ENCODE results near the gene LYPLA2.
"Not testable (repeated sequence)": the region's sequence is repeated elsewhere in the genome, so short reads cannot be mapped to it uniquely, and the experiment has no call there.

LYPLA2 gene

GRCh38 chr1:23787701-23788100 lies 3.2 kb upstream of the LYPLA2 start:
- Histone ChIP-seq H3K27me3 (ENCODE audit: control insufficient read depth, insufficient read depth, low read length) (no peaks in the 10 kb centered on the region), H3K4me3 (ENCODE audit: low read depth, low read length) (no peak overlapping the region), H3K4me1 (ENCODE audit: control insufficient read depth, insufficient read depth, low read length) (peaks cover 6% of the 10 kb centered on the region), H3K9me3 (ENCODE audit: control insufficient read depth, insufficient read depth, low read length) (no peaks in the 10 kb centered on the region), H3K9ac (ENCODE audit: low read depth, low read length) (no peak overlapping the region), H3K36me3 (ENCODE audit: control insufficient read depth, insufficient read depth, low read length) (peaks cover 8% of the 10 kb centered on the region)

- H3K9ac ChIP-seq (ENCODE audit: low read depth, low read length) = no peak overlapping the region
- H3K9me3 ChIP-seq (ENCODE audit: control insufficient read depth, insufficient read depth, low read length) = no peaks in the 10 kb centered on the region
- H3K4me3 ChIP-seq (ENCODE audit: low read depth, low read length) = no peak overlapping the region
- peaks cover 6% of the 10 kb centered on the region for H3K4me1 ChIP-seq (ENCODE audit: control insufficient read depth, insufficient read depth, low read length)
- H3K36me3 ChIP-seq (ENCODE audit: control insufficient read depth, insufficient read depth, low read length) = peaks cover 17% of the 10 kb centered on the region
- no peaks in the 10 kb centered on the region for H3K27me3 ChIP-seq (ENCODE audit: control insufficient read depth, insufficient read depth, low read length)
Measured at GRCh38 chr1:23788695-23789094, 2.2 kb upstream of the LYPLA2 start.

- peak overlapping the region; percentile 99 for H3K4me3 ChIP-seq (ENCODE audit: low read depth, low read length)
- H3K9ac ChIP-seq (ENCODE audit: low read depth, low read length) = peak overlapping the region; percentile 76
- peaks cover 27% of the 10 kb centered on the region for H3K36me3 ChIP-seq (ENCODE audit: control insufficient read depth, insufficient read depth, low read length)
Measured at GRCh38 chr1:23791516-23792047, 637 bp downstream of the LYPLA2 start.

DNA sequence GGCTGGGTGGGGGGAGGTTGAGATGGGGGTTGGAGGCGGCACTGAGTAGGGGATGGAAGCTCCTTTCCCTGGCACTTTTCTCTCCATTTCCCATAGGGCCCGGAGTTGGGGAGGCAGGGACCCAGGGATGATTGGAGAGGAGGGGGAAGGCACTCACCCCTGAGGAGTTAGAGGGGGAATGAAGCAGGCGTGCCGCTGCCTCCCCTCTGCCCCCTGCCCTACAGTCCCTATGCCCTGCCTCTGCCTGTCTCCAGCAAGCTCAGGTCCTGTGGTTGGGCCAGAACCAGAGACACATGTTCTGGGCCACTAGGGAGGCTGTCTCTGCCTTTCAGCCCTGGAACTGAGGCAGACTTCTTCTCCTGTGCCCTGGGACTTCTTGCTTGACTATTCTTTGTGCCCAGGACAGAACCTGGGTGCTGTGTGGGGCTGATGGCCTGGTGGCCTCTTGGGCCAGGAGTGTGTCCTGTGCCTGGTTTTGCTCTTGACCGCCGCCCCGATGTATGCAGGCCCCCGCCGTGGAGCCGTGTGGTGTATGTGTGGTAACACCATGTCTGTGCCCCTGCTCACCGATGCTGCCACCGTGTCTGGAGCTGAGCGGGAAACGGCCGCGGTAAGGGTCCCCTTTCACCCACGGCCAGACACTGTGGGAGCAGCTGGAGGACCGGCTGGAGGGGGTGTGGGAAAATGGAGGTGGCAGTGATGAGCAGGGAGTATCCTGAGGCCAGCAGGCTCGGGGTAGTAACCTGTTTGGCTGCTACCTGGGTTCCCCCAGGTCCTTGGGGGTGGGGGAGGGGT lies 1.4 kb downstream of the LYPLA2 start:
- no peaks in the 10 kb centered on the region for H3K27me3 ChIP-seq (ENCODE audit: control insufficient read depth, insufficient read depth, low read length)
- peaks cover 6% of the 10 kb centered on the region for H3K4me1 ChIP-seq (ENCODE audit: control insufficient read depth, insufficient read depth, low read length)
- H3K9me3 ChIP-seq (ENCODE audit: control insufficient read depth, insufficient read depth, low read length) = no peaks in the 10 kb centered on the region
- peak overlapping the region; percentile 66 for H3K9ac ChIP-seq (ENCODE audit: low read depth, low read length)
- H3K4me3 ChIP-seq (ENCODE audit: low read depth, low read length) = peak overlapping the region; percentile 99
- peaks cover 29% of the 10 kb centered on the region for H3K36me3 ChIP-seq (ENCODE audit: control insufficient read depth, insufficient read depth, low read length)

More at GRCh38 chr1:23791516-23792047, 637 bp downstream of the LYPLA2 start:
- Histone ChIP-seq H3K9me3 (ENCODE audit: control insufficient read depth, insufficient read depth, low read length) (no peaks in the 10 kb centered on the region), H3K4me1 (ENCODE audit: control insufficient read depth, insufficient read depth, low read length) (peaks cover 6% of the 10 kb centered on the region), H3K27me3 (ENCODE audit: control insufficient read depth, insufficient read depth, low read length) (no peaks in the 10 kb centered on the region)

DNA sequence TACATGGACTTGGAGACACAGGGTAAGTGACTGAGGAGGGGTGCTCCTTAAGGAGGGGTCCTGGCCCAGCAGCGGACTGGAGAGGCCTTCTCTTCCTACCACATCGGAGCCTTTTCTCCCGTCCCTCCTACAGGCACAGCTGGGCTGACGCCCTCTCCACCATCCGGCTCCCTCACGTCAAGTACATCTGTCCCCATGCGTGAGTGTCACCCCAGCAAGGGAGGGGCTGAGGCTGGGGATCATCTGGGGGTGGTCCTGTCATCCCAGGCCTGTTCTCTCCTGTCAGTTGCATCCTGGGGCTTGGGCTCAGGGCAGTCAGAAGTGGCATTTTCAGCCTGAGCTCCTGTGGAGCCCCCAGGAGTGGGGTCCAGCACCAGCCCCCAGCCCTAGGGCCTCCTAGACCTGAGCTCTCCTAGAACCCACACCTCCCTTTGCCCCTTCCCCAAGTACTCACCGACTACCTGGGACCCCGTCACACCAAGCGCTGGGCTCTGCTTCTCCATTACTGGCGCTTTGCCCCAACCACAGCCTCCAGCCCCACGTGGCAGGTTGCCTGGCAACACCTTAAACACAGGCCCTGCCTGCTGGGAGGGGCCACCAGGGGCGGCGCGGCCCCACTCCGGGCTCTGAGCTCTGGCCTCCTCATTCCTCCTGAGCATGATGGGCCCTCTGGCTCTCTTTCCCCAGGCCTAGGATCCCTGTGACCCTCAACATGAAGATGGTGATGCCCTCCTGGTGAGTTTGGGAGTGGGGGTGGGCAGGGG lies 2.3 kb downstream of the LYPLA2 start:
- peaks cover 35% of the 10 kb centered on the region for H3K36me3 ChIP-seq (ENCODE audit: control insufficient read depth, insufficient read depth, low read length)
- no peak overlapping the region for H3K9ac ChIP-seq (ENCODE audit: low read depth, low read length)
- H3K27me3 ChIP-seq (ENCODE audit: control insufficient read depth, insufficient read depth, low read length) = no peaks in the 10 kb centered on the region
- no peak overlapping the region for H3K4me3 ChIP-seq (ENCODE audit: low read depth, low read length)
- no peaks in the 10 kb centered on the region for H3K9me3 ChIP-seq (ENCODE audit: control insufficient read depth, insufficient read depth, low read length)
- peaks cover 6% of the 10 kb centered on the region for H3K4me1 ChIP-seq (ENCODE audit: control insufficient read depth, insufficient read depth, low read length)

DNA sequence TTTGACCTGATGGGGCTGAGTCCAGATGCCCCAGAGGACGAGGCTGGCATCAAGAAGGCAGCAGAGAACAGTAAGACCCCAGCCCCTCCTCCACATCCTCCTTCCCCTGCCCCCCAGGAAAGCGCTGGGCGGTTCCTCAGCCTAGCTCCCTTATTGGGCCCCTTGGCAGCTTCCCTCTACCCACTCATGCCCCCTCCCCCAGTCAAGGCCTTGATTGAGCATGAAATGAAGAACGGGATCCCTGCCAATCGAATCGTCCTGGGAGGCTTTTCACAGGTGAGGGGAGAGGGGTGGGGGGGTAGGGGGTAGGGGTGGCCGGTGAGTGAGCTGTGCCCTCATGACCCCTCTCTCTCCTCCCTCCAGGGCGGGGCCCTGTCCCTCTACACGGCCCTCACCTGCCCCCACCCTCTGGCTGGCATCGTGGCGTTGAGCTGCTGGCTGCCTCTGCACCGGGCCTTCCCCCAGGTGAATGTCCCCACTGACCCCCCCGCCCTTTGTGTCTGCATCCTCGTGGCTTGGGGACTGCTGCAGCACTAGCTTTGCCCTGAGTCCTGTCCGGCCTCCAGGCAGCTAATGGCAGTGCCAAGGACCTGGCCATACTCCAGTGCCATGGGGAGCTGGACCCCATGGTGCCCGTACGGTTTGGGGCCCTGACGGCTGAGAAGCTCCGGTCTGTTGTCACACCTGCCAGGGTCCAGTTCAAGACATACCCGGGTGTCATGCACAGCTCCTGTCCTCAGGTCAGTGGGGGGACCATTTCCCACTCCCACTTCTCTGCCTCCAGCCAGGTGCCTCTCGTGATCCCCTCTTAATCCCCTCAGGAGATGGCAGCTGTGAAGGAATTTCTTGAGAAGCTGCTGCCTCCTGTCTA lies 3.2 kb downstream of the LYPLA2 start:
- H3K36me3 ChIP-seq (ENCODE audit: control insufficient read depth, insufficient read depth, low read length) = peaks cover 42% of the 10 kb centered on the region
- no peaks in the 10 kb centered on the region for H3K27me3 ChIP-seq (ENCODE audit: control insufficient read depth, insufficient read depth, low read length)

DNA sequence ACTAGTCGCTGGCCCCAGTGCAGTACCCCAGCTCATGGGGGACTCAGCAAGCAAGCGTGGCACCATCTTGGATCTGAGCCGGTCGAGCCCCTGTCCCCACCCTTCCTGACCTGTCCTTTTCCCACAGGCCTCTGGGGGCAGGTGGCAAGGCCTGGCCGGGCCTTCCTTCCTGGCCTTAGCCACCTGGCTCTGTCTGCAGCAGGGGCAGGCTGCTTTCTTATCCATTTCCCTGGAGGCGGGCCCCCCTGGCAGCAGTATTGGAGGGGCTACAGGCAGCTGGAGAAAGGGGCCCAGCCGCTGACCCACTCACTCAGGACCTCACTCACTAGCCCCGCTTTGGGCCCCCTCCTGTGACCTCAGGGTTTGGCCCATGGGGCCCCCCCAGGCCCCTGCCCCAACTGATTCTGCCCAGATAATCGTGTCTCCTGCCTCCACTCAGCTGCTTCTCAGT lies 3.8 kb downstream of the LYPLA2 start:
- Histone ChIP-seq H3K4me1 (ENCODE audit: control insufficient read depth, insufficient read depth, low read length) (peaks cover 11% of the 10 kb centered on the region), H3K36me3 (ENCODE audit: control insufficient read depth, insufficient read depth, low read length) (peaks cover 42% of the 10 kb centered on the region)
- not testable (repeated sequence) for H3K27me3 ChIP-seq (ENCODE audit: control insufficient read depth, insufficient read depth, low read length); H3K9me3 ChIP-seq (ENCODE audit: control insufficient read depth, insufficient read depth, low read length); H3K9ac ChIP-seq (ENCODE audit: low read depth, low read length); H3K4me3 ChIP-seq (ENCODE audit: low read depth, low read length)

More for the DNA sequence above, 3.2 kb downstream of the LYPLA2 start:
- Histone ChIP-seq H3K9ac (ENCODE audit: low read depth, low read length) (no peak overlapping the region), H3K9me3 (ENCODE audit: control insufficient read depth, insufficient read depth, low read length) (no peaks in the 10 kb centered on the region), H3K4me1 (ENCODE audit: control insufficient read depth, insufficient read depth, low read length) (peaks cover 9% of the 10 kb centered on the region), H3K4me3 (ENCODE audit: low read depth, low read length) (no peak overlapping the region)

- H3K36me3 ChIP-seq (ENCODE audit: control insufficient read depth, insufficient read depth, low read length) = peaks cover 42% of the 10 kb centered on the region
- no peak overlapping the region for H3K9ac ChIP-seq (ENCODE audit: low read depth, low read length)
Measured at GRCh38 chr1:23795676-23796465, 4.9 kb downstream of the LYPLA2 start.

DNA sequence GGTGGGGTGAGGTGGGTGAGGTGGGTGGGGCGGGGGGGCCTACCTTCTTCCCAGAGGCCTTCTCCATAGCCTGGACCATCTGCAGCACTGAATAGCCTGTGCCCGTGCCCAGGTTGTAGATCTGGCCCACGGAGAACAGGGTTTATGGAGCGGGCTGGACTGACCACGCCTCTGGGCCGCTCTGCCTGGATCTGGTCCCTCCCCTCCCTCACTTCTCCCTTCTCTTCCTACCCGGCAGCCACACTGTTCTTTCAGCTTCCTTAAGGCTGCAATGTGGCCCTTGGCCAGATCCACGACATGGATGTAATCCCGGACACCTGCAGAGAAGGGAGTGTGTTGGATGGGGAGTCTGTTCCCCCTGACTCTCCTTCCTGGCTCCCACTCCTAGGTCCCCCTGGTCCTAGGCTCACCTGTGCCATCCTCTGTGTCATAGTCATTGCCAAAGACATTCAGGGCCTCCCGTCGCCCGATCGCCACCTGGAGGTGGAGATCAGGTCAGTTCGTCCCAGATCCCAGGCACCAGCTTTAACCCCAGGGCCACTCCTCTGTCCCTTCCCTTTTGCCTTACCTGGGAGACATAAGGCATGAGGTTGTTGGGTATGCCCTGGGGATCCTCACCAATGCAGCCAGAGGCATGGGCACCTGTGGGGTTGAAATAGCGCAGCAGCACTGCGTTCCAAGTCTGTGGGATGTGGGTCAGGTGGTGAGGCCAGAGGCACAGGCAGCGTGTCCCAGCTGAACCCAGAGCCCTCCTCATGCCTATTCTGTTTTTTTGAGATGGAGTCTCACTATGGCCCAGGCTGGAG lies 5.7 kb downstream of the LYPLA2 start:
- H3K9ac ChIP-seq (ENCODE audit: low read depth, low read length) = no peak overlapping the region
- peaks cover 3% of the 10 kb centered on the region for H3K27me3 ChIP-seq (ENCODE audit: control insufficient read depth, insufficient read depth, low read length)
- peaks cover 5% of the 10 kb centered on the region for H3K4me1 ChIP-seq (ENCODE audit: control insufficient read depth, insufficient read depth, low read length)
- H3K36me3 ChIP-seq (ENCODE audit: control insufficient read depth, insufficient read depth, low read length) = peaks cover 42% of the 10 kb centered on the region
- no peaks in the 10 kb centered on the region for H3K9me3 ChIP-seq (ENCODE audit: control insufficient read depth, insufficient read depth, low read length)
- no peak overlapping the region for H3K4me3 ChIP-seq (ENCODE audit: low read depth, low read length)

More at GRCh38 chr1:23795676-23796465, 4.9 kb downstream of the LYPLA2 start:
- H3K9me3 ChIP-seq (ENCODE audit: control insufficient read depth, insufficient read depth, low read length) = no peaks in the 10 kb centered on the region
- H3K27me3 ChIP-seq (ENCODE audit: control insufficient read depth, insufficient read depth, low read length) = no peaks in the 10 kb centered on the region
- H3K4me1 ChIP-seq (ENCODE audit: control insufficient read depth, insufficient read depth, low read length) = peaks cover 5% of the 10 kb centered on the region
- no peak overlapping the region for H3K4me3 ChIP-seq (ENCODE audit: low read depth, low read length)
